GM12864 (cell line): ENCODE results near the gene QTRT2.

Source experiments
- DNase-seq: peaks from one replicate; pipeline ENCODE4 v3.0.0-alpha.2; 2011; ENCODE audit warnings: low read depth
- H3K4me3 ChIP-seq: 2 replicates; pipeline ENCODE4 v1.5.1; 2011; ENCODE audit warnings: mild to moderate bottlenecking, low read depth, low read length, control low read depth
- CTCF ChIP-seq: IDR thresholded peaks from 2 replicates; pipeline ENCODE4 v1.5.1; 2011; ENCODE audit warnings: low read depth, mild to moderate bottlenecking, moderate library complexity, low read length, control low read depth, inconsistent platforms; ENCODE audit errors: missing control alignments

Gene QTRT2

GRCh38 chr3:114076711-114077110 lies 20.2 kb downstream of the QTRT2 start:
- no peak for DNase-seq
- H3K4me3 ChIP-seq = no peak overlapping the region
- no peak for TF ChIP-seq CTCF

- no peak for TF ChIP-seq CTCF
- H3K4me3 ChIP-seq = no peak overlapping the region
- DNase-seq = no peak
These were observed 21.6 kb downstream of the QTRT2 start for GRCh38 chr3:114078126-114078525.

- no peak for TF ChIP-seq CTCF
- DNase-seq = no peak
- H3K4me3 ChIP-seq = no peak overlapping the region
These were observed 23.2 kb downstream of the QTRT2 start for GRCh38 chr3:114079761-114080160.

- H3K4me3 ChIP-seq = no peak overlapping the region
- TF ChIP-seq CTCF = no peak
- DNase-seq = no peak
These were observed 23.7 kb downstream of the QTRT2 start for GRCh38 chr3:114080201-114080600.

- no peak for TF ChIP-seq CTCF
- no peak overlapping the region for H3K4me3 ChIP-seq
- DNase-seq = no peak
These were observed 24.5 kb downstream of the QTRT2 start for GRCh38 chr3:114081037-114081436.

- DNase-seq = no peak
- TF ChIP-seq CTCF = no peak
These were observed 26.6 kb downstream of the QTRT2 start for GRCh38 chr3:114083112-114083511.

GRCh38 chr3:114086356-114086755 lies 29.8 kb downstream of the QTRT2 start:
- no peak for DNase-seq
- no peak for TF ChIP-seq CTCF

More at GRCh38 chr3:114083112-114083511, 26.6 kb downstream of the QTRT2 start:
- no peak overlapping the region for H3K4me3 ChIP-seq

More at GRCh38 chr3:114086356-114086755, 29.8 kb downstream of the QTRT2 start:
- no peak overlapping the region for H3K4me3 ChIP-seq
